Sciatic nerve (tissue), 2 donors: Measurements from ENCODE around the gene NRBP1. TPM values are rescaled to one million over a fixed set of nuclear protein-coding genes. Genes with fewer than 3 reads are reported as not detected.

Source experiments
- ATAC-seq: fragments of 200-7000 bp; cut with Tn5 transposase; one replicate; pipeline ENCODE4 v1.9.1; 2020; ENCODE audit warnings: mild to moderate bottlenecking, moderate library complexity
- DNase-seq: peaks from one replicate; pipeline ENCODE4 v3.0.0-alpha.2; 2020; ENCODE audit warnings: low spot score
- intact Hi-C: fragments of 100-400 bp; cut with DNase I; formaldehyde crosslinking; loops from one replicate; pipeline ENCODE4 v1.14.2; 2022
- total RNA-seq: library from RNA; stranded (reverse); fragmentation: NEBNext Ultra II Directional; extraction: Animal tissue kit (Norgen Biotek cat#: 25700); gene quantifications from one replicate; pipeline ENCODE4 v1.2.1, GENCODE V29; 2021
- donor health status: DM: no; HTN: no; CAD: no.
- donor health status: DM: no; HTN: no; CAD: no.

Gene NRBP1
- total RNA-seq, 1 donor from 2014 or later = 77.6 TPM

DNA sequence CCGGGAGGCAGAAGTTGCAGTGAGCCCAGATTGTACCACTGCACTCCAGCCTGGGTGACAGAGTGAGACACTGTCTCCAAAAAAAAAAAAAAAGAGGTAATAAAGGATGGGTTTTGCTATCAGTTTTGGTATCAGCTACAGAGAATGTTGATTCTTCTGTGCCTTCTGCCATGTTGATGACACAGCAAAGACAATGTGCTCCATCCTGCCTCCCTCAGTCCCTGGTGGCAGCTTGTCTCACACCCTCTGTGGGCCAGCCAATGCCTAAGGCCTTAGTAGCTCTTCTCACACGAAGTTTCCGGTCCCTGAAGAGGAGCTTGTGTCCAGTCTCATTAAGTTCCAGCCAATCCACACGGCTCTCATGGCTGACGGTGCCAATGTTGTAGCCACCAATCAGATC is 43.5 kb downstream of the NRBP1 start:
- DNase-seq (no peak), ATAC-seq (no peak)
- intact Hi-C loops = no loop called here

GRCh38 chr2:27485496-27485895 is 57.1 kb downstream of the NRBP1 start:
- ATAC-seq (no peak), DNase-seq (no peak)
- intact Hi-C loops = no loop called here

GRCh38 chr2:27489118-27489497 is 60.7 kb downstream of the NRBP1 start:
- intact Hi-C loops = no loop called here
- no peak for DNase-seq
- peak; percentile 47 for ATAC-seq

DNA sequence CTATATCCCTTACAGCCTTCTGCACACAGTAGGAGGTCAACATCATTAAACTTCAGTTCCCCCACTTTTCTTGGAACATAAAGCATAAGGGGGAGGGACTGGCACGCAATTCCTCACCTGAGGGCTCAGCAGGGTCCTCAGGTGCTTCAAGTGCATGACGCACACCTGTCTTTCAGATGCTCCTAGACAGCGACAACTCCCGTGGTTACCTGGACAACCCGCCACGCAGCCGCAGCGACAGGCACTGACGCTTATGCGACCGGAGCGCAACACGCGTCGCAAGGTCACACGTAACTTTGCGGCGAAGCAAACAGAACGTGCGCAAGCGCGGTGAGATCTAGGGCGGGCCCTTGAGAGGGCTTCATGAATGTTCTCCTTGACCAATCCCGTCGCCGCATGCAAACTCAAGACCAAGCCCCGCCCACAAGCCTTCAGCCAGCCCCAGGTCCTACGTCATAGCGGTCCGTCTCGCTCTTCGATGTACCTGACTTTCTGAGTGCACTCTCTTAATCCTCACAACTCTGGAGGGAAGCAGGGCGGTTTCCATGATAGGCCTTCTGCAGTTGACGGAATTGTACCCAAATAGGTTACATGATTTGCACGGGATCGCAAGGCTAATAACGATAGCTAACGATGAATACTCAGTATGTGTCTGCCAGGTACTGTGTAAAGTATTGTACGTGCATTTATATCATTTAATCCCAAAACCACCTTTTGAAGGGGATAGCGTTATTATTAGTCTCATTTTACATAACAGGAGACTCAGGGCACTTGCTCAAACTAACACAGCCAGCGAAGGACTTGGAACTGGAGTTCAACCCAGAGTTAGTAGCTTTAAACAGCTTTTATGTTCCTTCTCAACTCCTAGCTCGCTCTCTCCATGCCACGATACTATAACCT is 61.3 kb downstream of the NRBP1 start, which contains the start of gene IFT172:
TSS of gene IFT172 (minus strand) at position 246 of the 900 bp plus-strand sequence. CDS start at position 156, 90 bp downstream.
- ATAC-seq (peak; percentile 99), DNase-seq (peak; percentile 98)
- intact Hi-C loops = no loop called here

Other genes with a start within 250 kb of the NRBP1 start
- 92.1 TPM for gene ATRAID, start 216.6 kb upstream of the NRBP1 start, total RNA-seq
- 22.6 TPM for gene SLC5A6, start 216.4 kb upstream of the NRBP1 start, total RNA-seq
- 31.4 TPM for gene CAD, start 211.3 kb upstream of the NRBP1 start, total RNA-seq
- not detected for gene SLC30A3, start 165.6 kb upstream of the NRBP1 start, total RNA-seq
- not detected for gene DNAJC5G, start 153.2 kb upstream of the NRBP1 start, total RNA-seq
- gene TRIM54, start 146.2 kb upstream of the NRBP1 start, total RNA-seq = 0.31 TPM
- gene UCN, start 120.2 kb upstream of the NRBP1 start, total RNA-seq = 2.4 TPM
- gene MPV17, start 105.5 kb upstream of the NRBP1 start, total RNA-seq = 53.5 TPM
- gene GTF3C2, start 71.9 kb upstream of the NRBP1 start, total RNA-seq = 57.1 TPM
- gene EIF2B4, start 58.3 kb upstream of the NRBP1 start, total RNA-seq = 39.1 TPM
- 79.1 TPM for gene SNX17, start 58.0 kb upstream of the NRBP1 start, total RNA-seq
- gene ZNF513, start 47.9 kb upstream of the NRBP1 start, total RNA-seq = 17.0 TPM
- 37.8 TPM for gene PPM1G, start 19.0 kb upstream of the NRBP1 start, total RNA-seq
- 2.6 TPM for gene KRTCAP3, start 13.8 kb downstream of the NRBP1 start, total RNA-seq
- 48.5 TPM for gene IFT172, start 61.1 kb downstream of the NRBP1 start, total RNA-seq
- gene FNDC4, start 66.6 kb downstream of the NRBP1 start, total RNA-seq = 6.3 TPM
- gene GCKR, start 68.2 kb downstream of the NRBP1 start, total RNA-seq = 0.71 TPM
- 46.1 TPM for gene ZNF512, start 154.4 kb downstream of the NRBP1 start, total RNA-seq
- gene CCDC121, start 200.4 kb downstream of the NRBP1 start, total RNA-seq = 7.6 TPM
- gene GPN1, start 200.4 kb downstream of the NRBP1 start, total RNA-seq = 17.9 TPM
- 30.8 TPM for gene SUPT7L, start 235.0 kb downstream of the NRBP1 start, total RNA-seq
- gene SLC4A1AP, start 235.3 kb downstream of the NRBP1 start, total RNA-seq = 20.7 TPM